ENCODE results near the gene MAP4. TPM values are rescaled to one million over a fixed set of nuclear protein-coding genes. Genes with fewer than 3 reads are reported as not detected.
A peak's percentile ranks its signal among the peaks of the same experiment; 100 is the strongest.

Gene MAP4
- total RNA-seq, 1 experiment from 2014 or later: 140 TPM

GRCh38 chr3:47899495-47900108 lies 116.6 kb downstream of the MAP4 start:
- Histone ChIP-seq H3K23ac (ENCODE audit: insufficient read length, low read depth, low read length) (no peak overlapping the region), H4K5ac (ENCODE audit: insufficient read length, low read depth, low read length) (no peak overlapping the region), H2AFZ (ENCODE audit: low read length) (no peak overlapping the region), H3K4me1 (ENCODE audit: insufficient read depth, low read length) (no peaks in the 10 kb centered on the region), H2BK120ac (ENCODE audit: low read depth, low read length, poor library complexity, severe bottlenecking) (peak overlapping the region; percentile 12), H3K23me2 (ENCODE audit: insufficient read length, low read depth, low read length, poor library complexity, severe bottlenecking) (no peaks in the 10 kb centered on the region), H3T11ph (ENCODE audit: low read length) (no peak overlapping the region), H3K4me2 (ENCODE audit: insufficient read depth, insufficient read length, low read length) (no peak overlapping the region), H4K91ac (ENCODE audit: insufficient read length, low read depth, low read length) (no peak overlapping the region), H2AK5ac (ENCODE audit: insufficient read length, low read length) (no peak overlapping the region), H2BK15ac (ENCODE audit: low read depth, low read length) (no peak overlapping the region), H3K56ac (ENCODE audit: insufficient read length, low read depth, low read length) (no peak overlapping the region), H2BK20ac (ENCODE audit: low read depth, low read length, poor library complexity, severe bottlenecking) (no peak overlapping the region), H3K4ac (ENCODE audit: low read depth, low read length) (no peak overlapping the region), H2BK5ac (ENCODE audit: insufficient read length, low read length) (no peak overlapping the region), H3K18ac (ENCODE audit: insufficient read length, low read depth, low read length) (no peak overlapping the region), H3K79me1 (ENCODE audit: insufficient read depth, low read depth, low read length, poor library complexity, severe bottlenecking) (no peaks in the 10 kb centered on the region), H3K9ac (ENCODE audit: extremely low read depth, insufficient read length, low read length) (no peak overlapping the region), H3K9me3 (ENCODE audit: control insufficient read depth, low read depth, low read length) (no peaks in the 10 kb centered on the region), H4K20me1 (ENCODE audit: control insufficient read depth, insufficient read depth, insufficient read length) (no peaks in the 10 kb centered on the region), H3K14ac (ENCODE audit: insufficient read depth, low read length) (no peak overlapping the region), H3K79me2 (ENCODE audit: insufficient read depth, low read length) (no peaks in the 10 kb centered on the region), H4K8ac (replicated peaks; ENCODE audit: insufficient read length, low read depth, low read length) (no peak overlapping the region), H3K27ac (ENCODE audit: insufficient read length, low read depth, low read length) (no peak overlapping the region), H2BK12ac (ENCODE audit: insufficient read length, low read depth, low read length) (no peak overlapping the region), H3K27me3 (ENCODE audit: insufficient read depth, low read length) (no peaks in the 10 kb centered on the region)
- Mint-ChIP-seq H3K9me3 (no peaks in the 10 kb centered on the region), H3K4me1 (no peaks in the 10 kb centered on the region), H3K4me3 (no peak overlapping the region), H3K27ac (no peak overlapping the region; a peak in 1 of 7 replicates), H3K27me3 (ENCODE audit: low read depth) (no peaks in the 10 kb centered on the region), H3K36me3 (ENCODE audit: insufficient read depth in 1 of 3, low read depth in 3 of 3) (peaks cover 4 to 29% (median 7%) of the 10 kb centered on the region in 3 experiments; a peak in 5 of 7 replicates)
- DNase-seq: no peak
- WGBS (ENCODE audit: extremely low coverage, insufficient read length, low lambda C conversion rate): no CpG with 5 or more reads among the region's 3 CpGs
- TF ChIP-seq CTCF (conservative IDR thresholded peaks at IDR 0.05): no peak

Measured in H9 (cell line).